ACC112 (cell line): ENCODE data around the gene BTBD1.
"Not testable (repeated sequence)": the region's sequence is repeated elsewhere in the genome, so short reads cannot be mapped to it uniquely, and the experiment has no call there.

Source experiments
- H2AFZ ChIP-seq: fragments of 200-600 bp; sonication (generic); one replicate; pipeline ENCODE4 v1.6.0; 2017; ENCODE audit warnings: antibody characterized with exemption, low read length; ENCODE audit not compliant: unreplicated experiment
- H3K27ac ChIP-seq: fragments of 200-600 bp; sonication (generic); 2 replicates; pipeline ENCODE4 v1.5.1; 2014; ENCODE audit warnings: low read depth, mild to moderate bottlenecking, antibody characterized with exemption, low read length, moderate library complexity
- H3K27me3 ChIP-seq: fragments of 200-600 bp; sonication (generic); 2 replicates; pipeline ENCODE4 v1.6.1; 2014; ENCODE audit warnings: mild to moderate bottlenecking, antibody characterized with exemption, low read length, moderate library complexity, mixed read lengths; ENCODE audit not compliant: insufficient read depth
- H3K36me3 ChIP-seq: fragments of 200-600 bp; sonication (generic); 2 replicates; pipeline ENCODE4 v1.6.1; 2016; ENCODE audit warnings: mild to moderate bottlenecking, antibody characterized with exemption, low read length, moderate library complexity, mixed read lengths; ENCODE audit not compliant: insufficient read depth
- H3K4me1 ChIP-seq: fragments of 200-600 bp; sonication (generic); one replicate; pipeline ENCODE4 v1.6.1; 2016; ENCODE audit warnings: low read length, mixed read lengths; ENCODE audit not compliant: insufficient read depth, unreplicated experiment, control insufficient read depth
- H3K4me3 ChIP-seq: fragments of 200-600 bp; sonication (generic); 2 replicates; pipeline ENCODE4 v1.5.1; 2014; ENCODE audit warnings: mild to moderate bottlenecking, low read depth, low read length
- H3K79me2 ChIP-seq: fragments of 200-600 bp; sonication (generic); one replicate; pipeline ENCODE4 v1.6.0; 2016; ENCODE audit warnings: low read length; ENCODE audit not compliant: control insufficient read depth, unreplicated experiment, insufficient read depth

Gene BTBD1

GRCh38 chr15:83057696-83058376 lies 9.2 kb downstream of the BTBD1 start:
- Histone ChIP-seq H3K36me3 (peaks cover 31% of the 10 kb centered on the region; the same call in 1 of the 2 replicates), H2AFZ (no peak overlapping the region), H3K27me3 (no peaks in the 10 kb centered on the region), H3K27ac (no peak overlapping the region), H3K4me1 (peaks cover 14% of the 10 kb centered on the region), H3K79me2 (peaks cover 59% of the 10 kb centered on the region), H3K4me3 (no peak overlapping the region)

GRCh38 chr15:83057002-83057401 lies 10.1 kb downstream of the BTBD1 start:
- Histone ChIP-seq H3K36me3 (peaks cover 24% of the 10 kb centered on the region; the same call in 1 of the 2 replicates), H3K79me2 (peaks cover 52% of the 10 kb centered on the region), H3K27me3 (no peaks in the 10 kb centered on the region), H3K27ac (no peak overlapping the region), H2AFZ (no peak overlapping the region), H3K4me3 (no peak overlapping the region), H3K4me1 (peaks cover 8% of the 10 kb centered on the region)

GRCh38 chr15:83053151-83053550 lies 13.9 kb downstream of the BTBD1 start:
- Histone ChIP-seq H3K79me2 (peaks cover 34% of the 10 kb centered on the region), H2AFZ (no peak overlapping the region), H3K36me3 (peaks cover 37% of the 10 kb centered on the region), H3K27ac (peak overlapping the region; percentile 35; the same call in 1 of the 2 replicates), H3K4me3 (no peak overlapping the region), H3K27me3 (no peaks in the 10 kb centered on the region), H3K4me1 (peaks cover 7% of the 10 kb centered on the region)

- Histone ChIP-seq H3K79me2 (peaks cover 42% of the 10 kb centered on the region), H3K27ac (peak overlapping the region; percentile 59), H3K4me3 (no peak overlapping the region), H3K4me1 (peaks cover 14% of the 10 kb centered on the region), H2AFZ (no peak overlapping the region), H3K36me3 (peaks cover 38% of the 10 kb centered on the region), H3K27me3 (no peaks in the 10 kb centered on the region)
Measured at GRCh38 chr15:83046558-83047127, 20.4 kb downstream of the BTBD1 start.

GRCh38 chr15:83044156-83044555 lies 22.9 kb downstream of the BTBD1 start:
- H3K36me3 ChIP-seq: peaks cover 39% of the 10 kb centered on the region
- H3K27ac ChIP-seq: no peak overlapping the region
- peaks cover 14% of the 10 kb centered on the region for H3K4me1 ChIP-seq
- no peak overlapping the region for H2AFZ ChIP-seq
- H3K4me3 ChIP-seq: no peak overlapping the region
- H3K27me3 ChIP-seq: no peaks in the 10 kb centered on the region
- peaks cover 44% of the 10 kb centered on the region for H3K79me2 ChIP-seq

- no peaks in the 10 kb centered on the region for H3K4me1 ChIP-seq
- peaks cover 65% of the 10 kb centered on the region for H3K79me2 ChIP-seq
- H2AFZ ChIP-seq: no peak overlapping the region
- H3K4me3 ChIP-seq: no peak overlapping the region
- no peaks in the 10 kb centered on the region for H3K27me3 ChIP-seq
- no peak overlapping the region for H3K27ac ChIP-seq
- H3K36me3 ChIP-seq: peaks cover 31% of the 10 kb centered on the region
Measured at GRCh38 chr15:83039206-83039605, 27.8 kb downstream of the BTBD1 start.

- no peaks in the 10 kb centered on the region for H3K4me1 ChIP-seq
- H2AFZ ChIP-seq: no peak overlapping the region
- no peak overlapping the region for H3K27ac ChIP-seq
- peaks cover 25% of the 10 kb centered on the region for H3K36me3 ChIP-seq
- no peak overlapping the region for H3K4me3 ChIP-seq
- no peaks in the 10 kb centered on the region for H3K27me3 ChIP-seq
- H3K79me2 ChIP-seq: peaks cover 73% of the 10 kb centered on the region
Measured at GRCh38 chr15:83036253-83036652, 30.8 kb downstream of the BTBD1 start.

GRCh38 chr15:83031234-83031633 lies 35.8 kb downstream of the BTBD1 start:
- not testable (repeated sequence) for H3K4me1 ChIP-seq, H3K27ac ChIP-seq, H3K4me3 ChIP-seq, H3K27me3 ChIP-seq, H2AFZ ChIP-seq
- H3K36me3 ChIP-seq: peaks cover 32% of the 10 kb centered on the region
- peaks cover 54% of the 10 kb centered on the region for H3K79me2 ChIP-seq

GRCh38 chr15:83030021-83030420 lies 37.0 kb downstream of the BTBD1 start:
- Histone ChIP-seq H3K36me3 (peaks cover 32% of the 10 kb centered on the region), H3K27ac (no peak overlapping the region), H3K79me2 (peaks cover 44% of the 10 kb centered on the region)

GRCh38 chr15:83018436-83018835 lies 48.6 kb downstream of the BTBD1 start:
- no peaks in the 10 kb centered on the region for H3K79me2 ChIP-seq
- no peak overlapping the region for H3K27ac ChIP-seq
- H3K36me3 ChIP-seq: peaks cover 22% of the 10 kb centered on the region
- peaks cover 4% of the 10 kb centered on the region for H3K4me1 ChIP-seq
- no peak overlapping the region for H2AFZ ChIP-seq
- H3K27me3 ChIP-seq: no peaks in the 10 kb centered on the region
- H3K4me3 ChIP-seq: no peak overlapping the region

More at GRCh38 chr15:83030021-83030420, 37.0 kb downstream of the BTBD1 start:
- Histone ChIP-seq H3K27me3 (no peaks in the 10 kb centered on the region), H3K4me1 (no peaks in the 10 kb centered on the region), H2AFZ (no peak overlapping the region), H3K4me3 (no peak overlapping the region)

GRCh38 chr15:83016906-83017305 lies 50.1 kb downstream of the BTBD1 start:
- peaks cover 22% of the 10 kb centered on the region for H3K36me3 ChIP-seq

More at GRCh38 chr15:83016906-83017305, 50.1 kb downstream of the BTBD1 start:
- Histone ChIP-seq H3K27ac (no peak overlapping the region), H3K79me2 (no peaks in the 10 kb centered on the region), H3K4me3 (no peak overlapping the region), H3K27me3 (no peaks in the 10 kb centered on the region), H2AFZ (no peak overlapping the region), H3K4me1 (peaks cover 13% of the 10 kb centered on the region)
